ENCODE results near the gene SIMC1.

SIMC1 gene

GRCh38 chr5:176317534-176318374 is 79.5 kb downstream of the SIMC1 start:
- DNase-seq (ENCODE audit: low spot score): no peak

- DNase-seq (ENCODE audit: low spot score): no peak
Measured at GRCh38 chr5:176319827-176320554, 81.8 kb downstream of the SIMC1 start.

- DNase-seq (ENCODE audit: low spot score): peak; percentile 62
Measured at GRCh38 chr5:176320577-176320976, 82.4 kb downstream of the SIMC1 start.

DNA sequence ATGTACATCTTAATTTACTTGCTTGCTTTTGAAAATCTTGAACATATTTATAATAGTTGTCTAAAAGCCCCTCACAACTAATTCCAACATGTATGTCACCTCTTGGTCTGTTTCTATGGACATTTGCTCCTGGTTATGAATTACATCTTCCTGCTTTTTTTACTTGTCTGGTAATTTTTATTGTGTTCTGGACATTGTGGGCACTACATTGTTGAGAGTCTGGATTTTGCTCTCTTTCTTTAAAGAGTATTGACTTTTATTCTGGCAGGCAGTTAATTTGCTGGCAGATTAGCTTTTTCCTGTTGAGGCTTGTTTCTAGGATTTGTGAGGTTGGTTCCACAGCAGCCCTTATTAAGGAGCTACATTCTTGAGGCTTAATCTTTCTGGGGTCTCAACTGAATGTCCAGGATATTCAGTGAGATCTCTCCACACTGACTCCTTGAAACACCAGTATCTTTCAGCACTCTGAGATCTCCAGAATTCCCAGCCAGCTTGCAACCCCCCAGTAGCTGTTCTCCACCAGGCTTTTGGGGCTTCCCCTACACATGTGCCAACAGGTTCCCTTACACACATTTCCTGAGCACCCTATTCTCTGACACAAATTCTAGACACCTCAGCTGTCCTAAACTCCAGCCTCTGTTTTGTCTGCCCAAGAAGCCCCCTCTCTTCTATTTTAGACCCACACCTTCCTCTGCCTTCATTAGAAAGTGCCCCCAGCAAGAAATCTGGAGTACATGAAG is 96.0 kb downstream of the SIMC1 start:
- DNase-seq (ENCODE audit: low spot score): no peak

- no peak for DNase-seq (ENCODE audit: low spot score)
Measured at GRCh38 chr5:176337913-176338312, 99.7 kb downstream of the SIMC1 start.

DNA sequence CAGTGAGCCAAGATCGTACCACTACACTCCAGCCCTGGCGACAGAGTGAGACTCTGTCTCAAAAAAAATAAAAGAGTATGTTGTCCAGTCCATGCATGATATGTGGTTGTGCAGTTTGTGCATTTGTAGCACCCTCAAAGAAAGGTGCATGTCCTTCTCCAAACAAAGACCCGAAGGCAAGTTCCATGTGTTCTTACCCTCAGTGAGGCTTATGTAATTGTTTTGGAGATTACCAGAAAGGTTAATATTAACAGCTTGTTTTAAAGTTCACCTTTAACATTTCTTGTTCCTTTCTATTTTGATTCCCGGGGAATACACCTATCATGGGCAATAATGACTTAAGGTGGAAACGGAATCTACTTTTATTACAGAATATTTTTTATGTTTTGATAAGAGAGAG is 101.1 kb downstream of the SIMC1 start:
- DNase-seq (ENCODE audit: low spot score): no peak

DNA sequence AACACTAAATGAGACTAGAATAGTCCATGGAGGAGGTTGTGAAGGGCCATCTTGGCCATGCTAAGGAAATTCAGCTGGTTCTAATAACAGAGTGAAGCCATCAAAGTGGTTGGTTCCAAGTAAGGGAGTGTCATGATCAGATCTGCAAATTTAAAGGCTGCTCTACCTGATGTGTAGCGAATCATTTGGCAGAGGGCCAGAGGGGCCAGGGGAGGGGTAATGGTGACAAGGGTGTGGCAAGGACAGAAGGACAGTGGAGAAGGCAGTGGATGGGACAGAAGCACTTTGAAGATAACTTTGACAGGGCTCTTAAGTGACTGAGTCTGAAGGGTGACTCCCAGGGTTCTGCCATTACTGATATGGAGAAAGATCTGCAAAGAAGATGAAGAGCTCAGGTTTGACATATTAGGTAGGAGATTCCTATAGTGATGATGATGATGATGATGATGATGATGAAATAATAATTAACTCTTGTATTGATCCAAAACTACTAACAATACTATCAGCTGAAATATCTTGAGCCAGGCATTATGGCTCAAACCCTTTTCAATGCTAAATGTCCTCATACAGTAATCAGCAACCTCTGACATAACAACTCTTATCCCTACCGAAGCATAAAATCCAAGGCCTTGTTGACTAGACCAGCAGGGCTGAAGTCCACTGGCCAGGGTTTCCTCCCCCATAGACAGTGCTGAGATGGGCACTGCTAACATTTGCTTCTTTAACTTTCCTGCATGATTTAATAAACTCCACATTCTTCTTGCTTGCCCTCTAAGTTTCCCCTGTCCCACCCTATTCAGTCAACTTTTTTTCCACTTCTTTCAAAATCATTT is 103.3 kb downstream of the SIMC1 start:
- no peak for DNase-seq (ENCODE audit: low spot score)

DNA sequence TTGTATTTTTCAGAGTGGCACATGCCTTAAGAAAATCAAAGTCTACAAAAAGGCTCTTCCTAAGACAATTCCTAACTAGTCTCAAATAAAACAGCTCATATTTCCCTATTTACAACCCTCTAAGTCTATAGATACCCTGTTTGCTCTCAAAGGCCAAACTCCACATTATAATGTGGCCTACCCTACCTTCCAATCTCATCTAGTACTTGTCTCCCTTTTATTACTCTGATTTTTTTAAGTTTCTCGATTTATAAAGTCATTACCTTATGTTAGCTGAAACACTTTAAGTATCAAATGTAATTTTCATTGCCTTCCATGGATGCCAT is 103.9 kb downstream of the SIMC1 start:
- no peak for DNase-seq (ENCODE audit: low spot score)

GRCh38 chr5:176342766-176343458 is 104.7 kb downstream of the SIMC1 start:
- no peak for DNase-seq (ENCODE audit: low spot score)

DNA sequence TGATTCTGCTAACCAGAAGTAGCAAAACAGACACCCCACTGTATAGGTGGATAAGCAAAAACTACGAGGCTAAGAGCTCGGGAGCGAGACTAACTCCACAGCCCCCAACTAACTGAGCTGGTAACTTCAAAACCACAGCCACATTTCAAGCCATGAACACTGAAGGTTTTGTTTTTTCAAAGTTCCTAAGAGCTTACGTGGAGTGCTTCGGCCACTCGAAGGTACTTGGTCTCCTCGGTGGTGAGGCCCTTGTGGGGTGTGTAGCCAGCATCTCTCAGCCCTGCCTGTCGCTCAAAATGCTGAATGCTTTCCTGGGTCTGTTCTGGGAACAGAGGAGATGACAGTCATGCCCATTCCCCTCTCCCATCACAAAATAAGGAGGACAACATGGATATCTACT is 112.2 kb downstream of the SIMC1 start:
- no peak for DNase-seq (ENCODE audit: low spot score)

- DNase-seq (ENCODE audit: low spot score): no peak
Measured at GRCh38 chr5:176352116-176352878, 114.1 kb downstream of the SIMC1 start.

DNA sequence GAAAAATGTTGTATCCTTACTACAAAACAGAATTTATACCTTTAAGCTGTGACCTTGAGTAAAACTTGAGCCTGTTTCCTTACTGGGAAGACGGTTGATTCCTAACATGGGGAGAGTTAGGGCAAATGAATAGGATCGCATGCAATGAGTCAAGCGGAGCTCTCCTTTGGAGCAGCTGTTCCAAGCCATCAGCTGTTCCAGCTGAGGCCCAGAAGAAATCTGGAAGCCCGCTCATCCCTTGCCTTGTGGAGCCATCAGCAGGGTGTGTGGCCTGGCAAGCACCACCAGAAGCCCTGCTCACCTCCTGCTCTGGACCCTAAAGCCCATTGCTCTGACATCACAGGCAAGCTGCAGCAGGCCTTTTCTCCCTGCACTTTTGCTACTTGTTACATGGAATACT is 115.3 kb downstream of the SIMC1 start:
- DNase-seq (ENCODE audit: low spot score): no peak

GRCh38 chr5:176355400-176356178 is 117.4 kb downstream of the SIMC1 start:
- no peak for DNase-seq (ENCODE audit: low spot score)

DNA sequence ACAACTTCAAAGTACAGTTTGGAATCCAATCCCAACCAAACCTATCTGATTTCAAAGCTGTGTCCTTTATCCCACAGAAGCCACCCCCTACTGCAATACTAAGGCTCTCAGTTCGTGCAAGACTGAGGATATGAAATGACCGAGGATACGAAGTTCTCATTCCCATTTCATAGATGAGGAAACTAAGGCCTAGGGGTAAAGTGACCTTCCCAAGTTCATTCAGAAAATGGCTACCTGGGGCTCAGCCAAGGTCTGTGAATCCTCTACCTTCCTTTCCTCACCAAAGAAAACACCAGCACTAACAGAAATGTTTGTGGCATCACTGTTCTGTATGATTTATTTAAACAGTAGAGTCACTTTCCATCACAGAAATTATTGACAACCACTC is 117.9 kb downstream of the SIMC1 start:
- DNase-seq (ENCODE audit: low spot score): no peak

- DNase-seq (ENCODE audit: low spot score): no peak
Measured at GRCh38 chr5:176359658-176360057, 121.4 kb downstream of the SIMC1 start.

DNA sequence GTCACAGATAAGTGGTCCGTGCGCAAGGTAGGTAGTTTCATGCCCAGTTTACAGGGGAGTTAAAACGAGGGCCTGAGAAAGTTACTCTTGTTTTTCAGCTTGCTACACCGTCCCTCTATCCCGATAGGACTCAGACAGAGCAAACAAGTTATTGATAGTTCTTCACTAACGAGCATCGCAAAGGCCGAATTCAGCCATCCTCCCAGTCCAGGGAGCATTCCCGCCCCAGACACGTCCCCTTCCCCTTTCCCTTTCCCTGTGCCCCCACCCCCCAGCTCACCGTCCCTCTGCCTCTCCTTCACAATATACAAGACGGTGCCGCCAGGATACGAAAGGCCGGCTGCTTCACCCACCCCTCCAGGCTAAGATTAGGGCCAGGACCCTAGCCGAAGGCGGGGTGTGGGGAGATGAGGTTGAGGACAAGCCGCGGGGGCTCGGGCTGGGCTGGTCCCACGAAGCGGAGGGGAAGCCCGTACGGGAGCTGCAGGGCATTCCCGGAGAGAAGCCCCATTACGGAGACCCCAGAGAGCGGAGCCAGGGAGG is 122.7 kb downstream of the SIMC1 start:
- DNase-seq (ENCODE audit: low spot score): no peak

- DNase-seq (ENCODE audit: low spot score): peak; percentile 92
Measured at GRCh38 chr5:176361437-176362232, 123.4 kb downstream of the SIMC1 start, which contains the start of gene KIAA1191. KIAA1191 (minus strand) TSS chr5:176361764; CDS start chr5:176359508, 2,256 bp downstream.

GRCh38 chr5:176362233-176362490 is 123.9 kb downstream of the SIMC1 start:
- no peak for DNase-seq (ENCODE audit: low spot score)

Data from D341Med (cell line).